ENCODE data around the gene STX18. TPM values are rescaled to one million over a fixed set of nuclear protein-coding genes. Genes with fewer than 3 reads are reported as not detected.

Gene STX18
- polyA plus RNA-seq, 1 experiment = 27.0 TPM

DNA sequence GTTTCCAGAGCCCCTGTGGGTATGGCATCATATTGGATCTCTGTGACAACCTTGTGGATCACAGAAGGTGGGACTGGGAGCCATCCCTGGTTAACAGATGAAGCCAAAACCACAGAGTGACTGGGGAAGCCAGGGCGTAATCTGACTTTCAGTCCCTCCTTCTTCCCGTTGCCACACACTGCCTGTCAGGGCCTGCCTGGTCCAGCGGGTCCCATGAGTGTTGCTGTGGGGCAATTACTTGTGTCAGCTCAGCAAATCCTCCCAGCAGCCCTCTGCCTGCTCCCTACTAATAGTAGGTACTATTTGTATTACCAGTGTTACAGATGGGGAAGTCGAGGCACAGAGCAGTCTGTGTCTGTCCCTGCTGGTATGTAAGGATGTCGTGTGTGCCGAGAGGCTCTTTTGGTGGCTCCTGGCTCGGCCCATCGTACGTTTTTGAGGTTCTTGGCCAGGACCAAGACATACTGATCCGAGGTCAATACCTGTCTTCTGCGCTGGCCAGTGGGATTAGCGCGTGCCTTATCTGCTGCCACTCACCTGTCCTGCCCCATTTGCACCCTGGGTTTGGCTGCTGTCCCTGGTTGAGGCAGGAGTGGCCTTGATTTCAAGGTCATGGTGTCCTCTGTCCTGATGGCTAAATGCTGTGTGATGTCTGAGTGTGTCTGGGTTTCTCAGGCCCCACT, 149.2 kb downstream of the STX18 start:
- POLR2A ChIA-PET = no interaction called here
- CTCF ChIA-PET = no interaction called here
- H3K27me3 ChIP-seq (ENCODE audit: control insufficient read depth, insufficient read depth, low read length) = peaks cover 65% of the 10 kb centered on the region

DNA sequence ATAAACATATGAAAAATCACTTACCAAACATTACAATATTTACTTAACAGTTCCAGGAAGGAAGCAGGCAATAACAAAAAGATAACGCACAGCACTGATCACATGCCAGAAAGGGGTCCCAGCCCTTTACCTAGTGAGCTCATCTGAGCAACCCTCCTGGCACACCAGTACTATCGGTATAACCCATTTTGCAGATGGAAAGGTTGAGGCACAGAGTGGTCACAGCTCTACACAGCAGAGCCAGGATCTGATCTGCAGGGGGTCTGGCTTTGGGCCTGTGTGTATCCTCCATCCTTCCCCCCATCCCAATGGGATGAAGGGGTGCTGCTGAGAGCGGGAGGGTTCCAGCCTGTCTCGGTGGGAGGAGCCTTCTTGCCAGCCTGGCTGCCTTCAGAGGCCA, 150.0 kb downstream of the STX18 start:
- Histone ChIP-seq H3K27me3 (ENCODE audit: control insufficient read depth, insufficient read depth, low read length) (peaks cover 66% of the 10 kb centered on the region), H3K27ac (ENCODE audit: low read depth, low read length) (no peak overlapping the region), H3K9me3 (ENCODE audit: control insufficient read depth, insufficient read depth, low read length) (no peaks in the 10 kb centered on the region; the same call in 1 of the 2 replicates), H3K4me3 (ENCODE audit: low read depth, low read length) (no peak overlapping the region)
- CTCF ChIA-PET = interaction anchor here (0.8 kb wide), 1 partner anchor 132 kb away, joined by 4 read pairs; no protein-coding TSS in a partner anchor
- POLR2A ChIA-PET = no interaction called here
- DNase-seq (ENCODE audit: low read depth, low spot score) = no peak
- TF ChIP-seq, protein P1, sequence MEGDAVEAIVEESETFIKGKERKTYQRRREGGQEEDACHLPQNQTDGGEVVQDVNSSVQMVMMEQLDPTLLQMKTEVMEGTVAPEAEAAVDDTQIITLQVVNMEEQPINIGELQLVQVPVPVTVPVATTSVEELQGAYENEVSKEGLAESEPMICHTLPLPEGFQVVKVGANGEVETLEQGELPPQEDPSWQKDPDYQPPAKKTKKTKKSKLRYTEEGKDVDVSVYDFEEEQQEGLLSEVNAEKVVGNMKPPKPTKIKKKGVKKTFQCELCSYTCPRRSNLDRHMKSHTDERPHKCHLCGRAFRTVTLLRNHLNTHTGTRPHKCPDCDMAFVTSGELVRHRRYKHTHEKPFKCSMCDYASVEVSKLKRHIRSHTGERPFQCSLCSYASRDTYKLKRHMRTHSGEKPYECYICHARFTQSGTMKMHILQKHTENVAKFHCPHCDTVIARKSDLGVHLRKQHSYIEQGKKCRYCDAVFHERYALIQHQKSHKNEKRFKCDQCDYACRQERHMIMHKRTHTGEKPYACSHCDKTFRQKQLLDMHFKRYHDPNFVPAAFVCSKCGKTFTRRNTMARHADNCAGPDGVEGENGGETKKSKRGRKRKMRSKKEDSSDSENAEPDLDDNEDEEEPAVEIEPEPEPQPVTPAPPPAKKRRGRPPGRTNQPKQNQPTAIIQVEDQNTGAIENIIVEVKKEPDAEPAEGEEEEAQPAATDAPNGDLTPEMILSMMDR (IDR thresholded peaks at IDR 0.05; ENCODE audit: low read depth, low read length) = no peak

More for the DNA sequence above, 149.2 kb downstream of the STX18 start:
- Histone ChIP-seq H3K9me3 (ENCODE audit: control insufficient read depth, insufficient read depth, low read length) (peaks cover 4% of the 10 kb centered on the region; the same call in 1 of the 2 replicates), H3K4me3 (ENCODE audit: low read depth, low read length) (no peak overlapping the region), H3K27ac (ENCODE audit: low read depth, low read length) (no peak overlapping the region)
- TF ChIP-seq, protein P1 (IDR thresholded peaks at IDR 0.05; ENCODE audit: low read depth, low read length) = no peak
- no peak for DNase-seq (ENCODE audit: low read depth, low spot score)

DNA sequence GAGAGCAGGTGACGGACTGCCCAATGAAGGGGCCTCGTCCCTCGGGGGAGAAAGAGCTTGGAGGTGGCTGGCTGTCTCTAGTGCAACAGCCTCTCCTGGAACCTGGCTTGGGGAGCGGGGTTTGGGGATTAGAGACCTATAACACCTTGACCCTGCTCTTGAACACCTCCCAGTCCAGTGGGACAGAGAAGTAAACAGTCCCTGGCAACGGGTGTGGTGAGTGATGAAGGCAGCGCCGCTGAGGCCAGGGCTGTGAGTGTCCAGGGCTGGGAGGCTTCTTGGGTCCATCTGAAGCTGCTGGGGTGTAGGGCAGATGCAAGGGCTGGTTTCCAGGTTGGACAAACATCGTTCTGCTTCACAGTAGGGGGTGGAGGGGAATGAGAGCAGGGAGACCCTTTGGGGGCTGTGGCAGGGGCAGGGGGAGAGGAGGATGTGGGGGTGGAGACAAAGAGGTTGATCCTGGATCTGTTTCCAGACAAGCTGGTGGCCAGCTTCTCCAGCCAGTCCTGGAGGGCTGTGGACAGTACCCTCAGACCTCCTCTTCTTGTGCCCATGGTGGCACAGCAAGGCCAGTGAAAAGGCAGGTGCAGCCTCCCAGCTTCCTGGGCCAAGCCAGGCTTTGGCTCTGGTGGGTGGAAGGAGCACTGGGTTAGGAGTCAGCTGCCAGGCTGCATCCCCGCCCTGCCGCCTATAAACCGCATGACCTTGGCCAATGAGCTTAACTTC, 151.2 kb downstream of the STX18 start:
- ChIA-PET CTCF (interaction anchor here (0.7 to 0.8 kb wide), 2 partner anchors 43 to 131 kb away, joined by 3 to 4 read pairs; no protein-coding TSS in a partner anchor), POLR2A (no interaction called here)
- Histone ChIP-seq H3K4me3 (ENCODE audit: low read depth, low read length) (no peak overlapping the region), H3K27me3 (ENCODE audit: control insufficient read depth, insufficient read depth, low read length) (peaks cover 66% of the 10 kb centered on the region), H3K9me3 (ENCODE audit: control insufficient read depth, insufficient read depth, low read length) (peaks cover 5% of the 10 kb centered on the region; the same call in 1 of the 2 replicates), H3K27ac (ENCODE audit: low read depth, low read length) (no peak overlapping the region)
- DNase-seq (ENCODE audit: low read depth, low spot score) = no peak
- TF ChIP-seq, protein P1 (IDR thresholded peaks at IDR 0.05; ENCODE audit: low read depth, low read length) = no peak

DNA sequence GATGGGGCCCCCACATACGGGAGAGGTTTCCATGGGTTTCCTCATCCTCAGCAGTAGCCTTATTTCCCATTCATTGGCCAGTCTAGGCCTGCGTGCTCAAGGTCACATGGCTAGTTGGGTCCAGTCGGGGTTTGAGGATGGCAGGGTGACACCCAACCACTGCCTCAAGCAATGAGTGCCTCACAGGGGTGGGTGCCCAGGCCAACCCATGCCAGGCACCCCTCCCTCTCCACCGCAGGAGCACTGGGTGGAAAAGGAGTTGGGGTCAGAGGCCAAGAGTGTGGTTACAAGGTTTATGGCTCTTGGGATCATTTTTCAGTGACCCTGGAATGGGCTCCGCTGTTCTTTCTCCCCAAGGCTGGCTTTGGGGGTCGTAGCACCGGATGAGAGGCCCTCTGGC, 151.8 kb downstream of the STX18 start:
- Histone ChIP-seq H3K9me3 (ENCODE audit: control insufficient read depth, insufficient read depth, low read length) (peaks cover 5% of the 10 kb centered on the region; the same call in 1 of the 2 replicates), H3K27me3 (ENCODE audit: control insufficient read depth, insufficient read depth, low read length) (peaks cover 69% of the 10 kb centered on the region), H3K27ac (ENCODE audit: low read depth, low read length) (no peak overlapping the region), H3K4me3 (ENCODE audit: low read depth, low read length) (no peak overlapping the region)
- ChIA-PET POLR2A (no interaction called here), CTCF (no interaction called here)
- TF ChIP-seq, protein P1 (IDR thresholded peaks at IDR 0.05; ENCODE audit: low read depth, low read length) = no peak
- no peak for DNase-seq (ENCODE audit: low read depth, low spot score)

All from AG04450 (cell line).